ENCODE results near the gene ATP10A. TPM values are rescaled to one million over a fixed set of nuclear protein-coding genes. Genes with fewer than 3 reads are reported as not detected.
"Not testable (repeated sequence)": the region's sequence is repeated elsewhere in the genome, so short reads cannot be mapped to it uniquely, and the experiment has no call there.

Gene ATP10A
- total RNA-seq, 1 donor from 2014 or later = not detected

DNA sequence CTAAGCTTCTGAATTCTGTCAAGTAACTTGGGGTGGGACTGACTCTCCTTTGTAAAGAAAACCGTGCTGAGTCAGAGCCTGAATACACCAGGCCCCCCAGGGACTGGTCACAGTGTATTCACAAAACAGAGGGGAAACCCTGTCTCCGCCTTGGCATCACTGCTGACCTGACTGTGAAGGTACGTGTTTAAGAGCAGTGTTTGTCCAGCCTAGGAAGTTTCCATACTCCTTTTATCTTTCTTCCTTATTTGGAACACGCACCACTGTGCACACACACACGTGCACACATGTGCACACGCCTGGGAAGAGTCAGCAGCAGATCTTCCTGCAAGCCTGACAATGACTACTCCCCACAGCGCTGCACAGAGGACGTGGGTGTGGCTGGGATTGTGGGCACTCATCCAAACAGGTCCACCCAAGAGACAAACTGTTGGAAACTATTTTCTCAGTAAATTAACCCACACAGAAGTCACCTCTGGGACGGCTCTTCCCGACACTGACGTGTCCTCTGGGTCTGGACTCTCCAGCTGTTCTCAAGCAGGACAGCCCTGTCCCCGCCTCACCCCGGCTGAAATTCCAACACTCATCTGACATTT is 87.7 kb downstream of the ATP10A start:
- H3K4me3 Mint-ChIP-seq = no peak overlapping the region
- ATAC-seq (ENCODE audit: low read depth) = peak; percentile 94
- TF ChIP-seq, protein P1, sequence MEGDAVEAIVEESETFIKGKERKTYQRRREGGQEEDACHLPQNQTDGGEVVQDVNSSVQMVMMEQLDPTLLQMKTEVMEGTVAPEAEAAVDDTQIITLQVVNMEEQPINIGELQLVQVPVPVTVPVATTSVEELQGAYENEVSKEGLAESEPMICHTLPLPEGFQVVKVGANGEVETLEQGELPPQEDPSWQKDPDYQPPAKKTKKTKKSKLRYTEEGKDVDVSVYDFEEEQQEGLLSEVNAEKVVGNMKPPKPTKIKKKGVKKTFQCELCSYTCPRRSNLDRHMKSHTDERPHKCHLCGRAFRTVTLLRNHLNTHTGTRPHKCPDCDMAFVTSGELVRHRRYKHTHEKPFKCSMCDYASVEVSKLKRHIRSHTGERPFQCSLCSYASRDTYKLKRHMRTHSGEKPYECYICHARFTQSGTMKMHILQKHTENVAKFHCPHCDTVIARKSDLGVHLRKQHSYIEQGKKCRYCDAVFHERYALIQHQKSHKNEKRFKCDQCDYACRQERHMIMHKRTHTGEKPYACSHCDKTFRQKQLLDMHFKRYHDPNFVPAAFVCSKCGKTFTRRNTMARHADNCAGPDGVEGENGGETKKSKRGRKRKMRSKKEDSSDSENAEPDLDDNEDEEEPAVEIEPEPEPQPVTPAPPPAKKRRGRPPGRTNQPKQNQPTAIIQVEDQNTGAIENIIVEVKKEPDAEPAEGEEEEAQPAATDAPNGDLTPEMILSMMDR (IDR thresholded peaks at IDR 0.05) = no peak
- intact Hi-C loops (cut with micrococcal nuclease) = loop anchor here (2.0 kb wide), 2 partner anchors 17 to 75 kb away; no protein-coding TSS in a partner anchor
- no peaks in the 10 kb centered on the region for H3K36me3 Mint-ChIP-seq (ENCODE audit: low read depth)
- peaks cover 14% of the 10 kb centered on the region for H3K4me1 Mint-ChIP-seq
- CTCF ChIA-PET = interaction anchor here (0.6 kb wide), 1 partner anchor 296 kb away, joined by 3 read pairs; no protein-coding TSS in a partner anchor
- no peaks in the 10 kb centered on the region for H3K9me3 Mint-ChIP-seq
- no peak overlapping the region for H3K27ac Mint-ChIP-seq
- DNase-seq = no peak
- POLR2A ChIA-PET = interaction anchor here (0.8 kb wide), 1 partner anchor 18 kb away, joined by 4 read pairs; no protein-coding TSS in a partner anchor
- peaks cover 7% of the 10 kb centered on the region for H3K27me3 Mint-ChIP-seq

DNA sequence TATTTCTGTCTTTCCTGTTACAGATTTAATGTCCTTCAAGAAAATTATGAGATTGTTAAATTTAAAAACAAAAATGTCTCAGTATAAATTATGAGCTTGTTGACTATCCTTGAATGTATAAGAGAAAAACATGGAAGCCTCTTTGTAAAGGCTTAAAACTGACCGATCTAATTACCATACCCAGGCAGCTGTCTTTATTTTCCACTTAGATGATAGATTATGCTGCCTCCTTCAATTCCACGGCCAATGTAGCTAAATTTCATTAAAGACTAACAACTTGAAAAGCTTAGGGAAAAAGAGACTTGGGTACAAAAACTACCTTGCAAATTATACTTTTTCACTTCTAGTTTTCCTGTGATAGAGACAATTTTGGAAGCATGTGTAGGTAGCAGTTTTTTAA is 88.3 kb downstream of the ATP10A start:
- intact Hi-C loops (cut with micrococcal nuclease) = loop anchor here (2.0 kb wide), 2 partner anchors 18 to 76 kb away; no protein-coding TSS in a partner anchor
- POLR2A ChIA-PET = interaction anchor here (0.8 kb wide), 1 partner anchor 18 kb away, joined by 4 read pairs; no protein-coding TSS in a partner anchor
- no peak overlapping the region for H3K27ac Mint-ChIP-seq
- ATAC-seq (ENCODE audit: low read depth) (no peak), DNase-seq (no peak)
- H3K36me3 Mint-ChIP-seq (ENCODE audit: low read depth) = no peaks in the 10 kb centered on the region
- H3K27me3 Mint-ChIP-seq = peaks cover 5% of the 10 kb centered on the region
- peaks cover 14% of the 10 kb centered on the region for H3K4me1 Mint-ChIP-seq
- TF ChIP-seq, protein P1 (IDR thresholded peaks at IDR 0.05) = no peak
- no peaks in the 10 kb centered on the region for H3K9me3 Mint-ChIP-seq
- H3K4me3 Mint-ChIP-seq = no peak overlapping the region
- CTCF ChIA-PET = interaction anchor here (0.6 kb wide), 1 partner anchor 296 kb away, joined by 3 read pairs; no protein-coding TSS in a partner anchor

DNA sequence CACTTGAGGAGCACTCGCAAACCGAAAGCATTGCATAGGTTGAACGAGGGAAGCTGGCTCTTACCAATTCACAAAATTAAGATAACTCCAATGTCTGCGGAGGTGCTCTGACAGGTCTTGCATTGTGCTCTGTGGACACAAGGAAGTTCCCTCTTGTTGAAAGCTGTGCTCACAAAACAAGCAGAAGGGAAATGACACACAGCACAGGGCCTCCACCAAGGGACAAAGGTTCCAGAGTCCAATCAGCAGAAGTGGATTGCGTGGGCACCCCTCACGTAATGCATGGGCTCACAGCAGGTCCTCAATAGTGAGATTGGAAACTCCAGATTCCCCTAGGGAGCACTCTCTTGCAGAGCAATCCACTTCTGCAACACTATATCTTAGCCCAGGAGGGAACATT is 89.9 kb downstream of the ATP10A start:
- DNase-seq (no peak), ATAC-seq (ENCODE audit: low read depth) (no peak)
- intact Hi-C loops (cut with micrococcal nuclease) = no loop called here
- Mint-ChIP-seq H3K9me3 (no peaks in the 10 kb centered on the region), H3K27ac (no peak overlapping the region), H3K4me3 (no peak overlapping the region), H3K27me3 (no peaks in the 10 kb centered on the region), H3K4me1 (peaks cover 3% of the 10 kb centered on the region), H3K36me3 (ENCODE audit: low read depth) (no peaks in the 10 kb centered on the region)
- TF ChIP-seq, protein P1 (IDR thresholded peaks at IDR 0.05) = no peak
- ChIA-PET CTCF (no interaction called here), POLR2A (no interaction called here)

DNA sequence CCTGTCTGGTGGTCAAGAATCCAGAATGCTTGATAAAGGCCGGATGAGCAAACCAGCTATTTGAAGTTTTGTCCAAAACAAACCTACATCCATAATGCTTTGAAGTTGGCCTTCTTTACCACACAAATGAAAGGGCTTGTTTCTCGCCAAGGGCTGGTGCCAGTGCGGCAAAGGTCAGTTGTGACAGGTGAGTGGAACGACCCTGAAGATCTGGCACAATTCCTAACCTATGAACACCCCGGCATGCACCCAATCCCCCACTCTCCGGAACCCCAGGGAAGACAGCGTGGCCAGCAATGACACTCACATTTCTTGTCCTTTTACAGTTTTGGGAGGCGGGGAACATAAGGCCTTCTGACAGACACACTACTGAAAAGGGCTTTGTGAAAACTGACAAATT is 90.6 kb downstream of the ATP10A start:
- Mint-ChIP-seq H3K4me3 (no peak overlapping the region), H3K27ac (no peak overlapping the region)

DNA sequence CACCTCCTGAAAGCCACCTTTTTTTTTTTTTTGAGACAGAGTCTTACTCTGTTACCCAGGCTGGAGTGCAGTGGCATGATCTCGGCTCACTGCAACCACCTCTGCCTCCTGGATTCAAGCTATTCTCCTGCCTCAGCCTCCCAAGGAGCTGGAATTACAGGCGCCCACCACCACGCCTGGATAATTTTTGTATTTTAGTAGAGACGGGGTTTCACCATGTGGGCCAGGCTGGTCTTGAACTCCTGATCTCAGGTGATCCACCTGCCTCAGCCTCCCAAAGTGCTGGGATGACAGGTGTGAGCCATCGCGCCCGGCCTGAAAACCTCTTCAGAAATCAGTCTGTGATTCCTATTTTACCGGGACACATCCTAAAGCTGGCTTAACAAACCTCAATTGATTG is 91.4 kb downstream of the ATP10A start:
- H3K4me3 Mint-ChIP-seq; DNase-seq; ATAC-seq (ENCODE audit: low read depth); H3K27me3 Mint-ChIP-seq; H3K36me3 Mint-ChIP-seq (ENCODE audit: low read depth); CTCF ChIA-PET; POLR2A ChIA-PET; H3K9me3 Mint-ChIP-seq; H3K4me1 Mint-ChIP-seq; H3K27ac Mint-ChIP-seq: not testable (repeated sequence)
- intact Hi-C loops (cut with micrococcal nuclease) = loop anchor here (1.0 kb wide), 1 partner anchor 11 kb away; no protein-coding TSS in a partner anchor

More for the DNA sequence above, 90.6 kb downstream of the ATP10A start:
- Mint-ChIP-seq H3K9me3 (no peaks in the 10 kb centered on the region), H3K4me1 (peaks cover 2% of the 10 kb centered on the region), H3K27me3 (no peaks in the 10 kb centered on the region), H3K36me3 (ENCODE audit: low read depth) (no peaks in the 10 kb centered on the region)
- DNase-seq = no peak
- TF ChIP-seq, protein P1 (IDR thresholded peaks at IDR 0.05) = no peak
- no peak for ATAC-seq (ENCODE audit: low read depth)
- ChIA-PET POLR2A (no interaction called here), CTCF (no interaction called here)
- intact Hi-C loops (cut with micrococcal nuclease) = loop anchor here (1.0 kb wide), 1 partner anchor 10 kb away; no protein-coding TSS in a partner anchor

Measured in activated B cell treated with CpG ODN at 0.5 μM for 24 hours (primary cell).